Spleen (tissue), 7 donors: ENCODE measurements around the gene FGR.

ENCODE experiments used
- POLR2A ChIP-seq, 3 donors: fragments of 450-650 bp; IDR thresholded peaks; one replicate each; pipeline ENCODE4 v1.5.1; 2017; ENCODE audit warnings: antibody characterized with exemption in 3 of 3, mild to moderate bottlenecking in 1 of 3
- TF ChIP-seq, protein P1 (sequence below), 11 experiments: fragments of 200-600 bp in 7 of 11; fragments of 450-650 bp in 4 of 11; sonication (generic) in 4 of 11; IDR thresholded peaks in 8 of 11; conservative IDR thresholded peaks in 3 of 11; 1 replicate in 7 of 11; 2 replicates in 4 of 11; pipeline versions ENCODE4 v1.4.0 to v1.8.0; 2016 to 2021; ENCODE audit warnings: antibody characterized with exemption in 11 of 11, inconsistent platforms in 4 of 11, mild to moderate bottlenecking in 1 of 11
- donor health status: DM: no; HTN: no; CAD: no; lungs with moderate emphysema.
- donor health status: DM: no; HTN: no; CAD: no.
- donor health status: DM: no; HTN: no; CAD: no.

DNA sequence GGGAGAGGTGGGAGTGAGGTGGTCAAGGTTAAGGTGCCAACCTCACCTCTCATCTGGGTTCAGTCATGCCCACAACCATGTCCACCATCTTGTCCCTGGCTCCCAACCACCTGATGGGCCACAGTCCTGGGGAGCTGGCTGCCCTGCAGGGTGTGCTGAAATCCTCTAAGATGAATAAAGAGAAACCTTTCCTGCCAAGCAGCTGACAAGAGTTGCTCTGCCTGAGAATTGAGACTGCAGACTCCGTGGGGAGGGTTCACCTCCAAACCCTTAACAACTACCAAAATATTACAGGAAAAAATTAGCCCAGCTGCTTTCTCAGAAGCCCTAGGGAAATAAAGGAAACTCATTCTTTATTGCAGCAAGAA lies 15.2 kb upstream of the FGR start:
- no peak for TF ChIP-seq POLR2A (IDR thresholded peaks at IDR 0.05)
- TF ChIP-seq, protein P1, sequence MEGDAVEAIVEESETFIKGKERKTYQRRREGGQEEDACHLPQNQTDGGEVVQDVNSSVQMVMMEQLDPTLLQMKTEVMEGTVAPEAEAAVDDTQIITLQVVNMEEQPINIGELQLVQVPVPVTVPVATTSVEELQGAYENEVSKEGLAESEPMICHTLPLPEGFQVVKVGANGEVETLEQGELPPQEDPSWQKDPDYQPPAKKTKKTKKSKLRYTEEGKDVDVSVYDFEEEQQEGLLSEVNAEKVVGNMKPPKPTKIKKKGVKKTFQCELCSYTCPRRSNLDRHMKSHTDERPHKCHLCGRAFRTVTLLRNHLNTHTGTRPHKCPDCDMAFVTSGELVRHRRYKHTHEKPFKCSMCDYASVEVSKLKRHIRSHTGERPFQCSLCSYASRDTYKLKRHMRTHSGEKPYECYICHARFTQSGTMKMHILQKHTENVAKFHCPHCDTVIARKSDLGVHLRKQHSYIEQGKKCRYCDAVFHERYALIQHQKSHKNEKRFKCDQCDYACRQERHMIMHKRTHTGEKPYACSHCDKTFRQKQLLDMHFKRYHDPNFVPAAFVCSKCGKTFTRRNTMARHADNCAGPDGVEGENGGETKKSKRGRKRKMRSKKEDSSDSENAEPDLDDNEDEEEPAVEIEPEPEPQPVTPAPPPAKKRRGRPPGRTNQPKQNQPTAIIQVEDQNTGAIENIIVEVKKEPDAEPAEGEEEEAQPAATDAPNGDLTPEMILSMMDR (IDR thresholded peaks at IDR 0.05 in 8 of 11, conservative IDR thresholded peaks at IDR 0.05 in 3 of 11) = no peak
